ENCODE data around the gene GABBR2. TPM values are rescaled to one million over a fixed set of nuclear protein-coding genes. Genes with fewer than 3 reads are reported as not detected.

The GABBR2 gene
- polyA plus RNA-seq, 1 donor (not counting 4 experiments of a cell fraction or from before 2014, with no cell fraction given) = 0.01 TPM

GRCh38 chr9:98300611-98301010 lies 408.1 kb downstream of the GABBR2 start:
- no peaks in the 10 kb centered on the region for H3K27me3 ChIP-seq (ENCODE audit: control insufficient read depth, extremely low read depth, insufficient read depth, low read length)
- H2AFZ ChIP-seq (ENCODE audit: control insufficient read depth, low read length) = no peak overlapping the region
- H3K9ac ChIP-seq (ENCODE audit: control insufficient read depth, extremely low read depth, insufficient read depth, low read length) = no peak overlapping the region
- H3K4me2 ChIP-seq (ENCODE audit: control insufficient read depth, extremely low read depth, insufficient read depth, low read depth, low read length) = no peak overlapping the region
- dilution Hi-C loops (cut with MboI; ENCODE audit: extremely low pct_ligation_motif_present, low sequenced_read_pairs) = no loop called here
- H3K9me1 ChIP-seq (ENCODE audit: control insufficient read depth, extremely low read depth, insufficient read depth, low read length) = no peaks in the 10 kb centered on the region
- no peak for FAIRE-seq
- TF ChIP-seq CTCF (optimal IDR thresholded peaks at IDR 0.05 in 1 of 3, IDR thresholded peaks at IDR 0.05 in 1 of 3, conservative IDR thresholded peaks at IDR 0.05 in 1 of 3; ENCODE audit: extremely low read depth in 1 of 3, insufficient read depth in 2 of 3, low read length in 3 of 3) (no peak), EZH2 (IDR thresholded peaks at IDR 0.05; ENCODE audit: low read length) (no peak)
- no peaks in the 10 kb centered on the region for H4K20me1 ChIP-seq (ENCODE audit: control insufficient read depth, extremely low read depth, insufficient read depth, low read length)
- no peak for DNase-seq (ENCODE audit: low read depth, low spot score)
- H3K4me1 ChIP-seq (ENCODE audit: control insufficient read depth, extremely low read depth, insufficient read depth, low read length) = no peaks in the 10 kb centered on the region
- no peaks in the 10 kb centered on the region for H3K36me3 ChIP-seq (ENCODE audit: control insufficient read depth in 2 of 2, extremely low read depth in 1 of 2, insufficient read depth in 2 of 2, low read length in 2 of 2)
- no peaks in the 10 kb centered on the region for H3K79me2 ChIP-seq (ENCODE audit: control insufficient read depth, insufficient read depth, low read length)
- no peaks in the 10 kb centered on the region for H3K9me3 ChIP-seq (ENCODE audit: control insufficient read depth, low read depth, low read length)
- no peak overlapping the region for H3K27ac ChIP-seq (ENCODE audit: control insufficient read depth, insufficient read depth, low read length)
- H3K4me3 ChIP-seq (ENCODE audit: control insufficient read depth in 2 of 3, extremely low read depth in 1 of 3, insufficient read depth in 2 of 3, low read depth in 1 of 3, low read length in 3 of 3) = no peak overlapping the region

- Histone ChIP-seq H3K9me3 (ENCODE audit: control insufficient read depth, low read depth, low read length) (no peaks in the 10 kb centered on the region), H3K9me1 (ENCODE audit: control insufficient read depth, extremely low read depth, insufficient read depth, low read length) (no peaks in the 10 kb centered on the region), H3K4me3 (ENCODE audit: control insufficient read depth in 2 of 3, extremely low read depth in 1 of 3, insufficient read depth in 2 of 3, low read depth in 1 of 3, low read length in 3 of 3) (no peak overlapping the region), H3K4me2 (ENCODE audit: control insufficient read depth, extremely low read depth, insufficient read depth, low read depth, low read length) (no peak overlapping the region), H3K27me3 (ENCODE audit: control insufficient read depth, extremely low read depth, insufficient read depth, low read length) (no peaks in the 10 kb centered on the region), H3K27ac (ENCODE audit: control insufficient read depth, insufficient read depth, low read length) (no peak overlapping the region), H2AFZ (ENCODE audit: control insufficient read depth, low read length) (no peak overlapping the region), H3K36me3 (ENCODE audit: control insufficient read depth in 2 of 2, extremely low read depth in 1 of 2, insufficient read depth in 2 of 2, low read length in 2 of 2) (no peaks in the 10 kb centered on the region), H3K79me2 (ENCODE audit: control insufficient read depth, insufficient read depth, low read length) (no peaks in the 10 kb centered on the region), H4K20me1 (ENCODE audit: control insufficient read depth, extremely low read depth, insufficient read depth, low read length) (no peaks in the 10 kb centered on the region), H3K4me1 (ENCODE audit: control insufficient read depth, extremely low read depth, insufficient read depth, low read length) (no peaks in the 10 kb centered on the region), H3K9ac (ENCODE audit: control insufficient read depth, extremely low read depth, insufficient read depth, low read length) (no peak overlapping the region)
- TF ChIP-seq EZH2 (IDR thresholded peaks at IDR 0.05; ENCODE audit: low read length) = no peak
- TF ChIP-seq CTCF (optimal IDR thresholded peaks at IDR 0.05 in 1 of 3, IDR thresholded peaks at IDR 0.05 in 1 of 3, conservative IDR thresholded peaks at IDR 0.05 in 1 of 3; ENCODE audit: extremely low read depth in 1 of 3, insufficient read depth in 2 of 3, low read length in 3 of 3) = no peak
- no peak for FAIRE-seq
- dilution Hi-C loops (cut with MboI; ENCODE audit: extremely low pct_ligation_motif_present, low sequenced_read_pairs) = no loop called here
- no peak for DNase-seq (ENCODE audit: low read depth, low spot score)
These were observed 410.3 kb downstream of the GABBR2 start for GRCh38 chr9:98298476-98298875.
